ENCODE results near the gene HS3ST2.
"Not testable (repeated sequence)": the region's sequence is repeated elsewhere in the genome, so short reads cannot be mapped to it uniquely, and the experiment has no call there.

The HS3ST2 gene

GRCh38 chr16:22926105-22926751, 112.3 kb downstream of the HS3ST2 start:
- Histone ChIP-seq H3K4me1 (ENCODE audit: control insufficient read depth, insufficient read depth, low read length) (no peaks in the 10 kb centered on the region), H3K9ac (ENCODE audit: low read length) (no peak overlapping the region), H3K4me3 (ENCODE audit: low read length) (no peak overlapping the region), H3K27ac (ENCODE audit: low read depth, low read length) (no peak overlapping the region), H3K36me3 (ENCODE audit: control insufficient read depth, insufficient read depth, low read length) (no peaks in the 10 kb centered on the region), H3K27me3 (ENCODE audit: control insufficient read depth, insufficient read depth, low read length) (no peaks in the 10 kb centered on the region)

- Histone ChIP-seq H3K4me3 (ENCODE audit: low read length) (no peak overlapping the region), H3K27ac (ENCODE audit: low read depth, low read length) (no peak overlapping the region), H3K36me3 (ENCODE audit: control insufficient read depth, insufficient read depth, low read length) (no peaks in the 10 kb centered on the region), H3K4me1 (ENCODE audit: control insufficient read depth, insufficient read depth, low read length) (no peaks in the 10 kb centered on the region), H3K27me3 (ENCODE audit: control insufficient read depth, insufficient read depth, low read length) (no peaks in the 10 kb centered on the region), H3K9ac (ENCODE audit: low read length) (no peak overlapping the region)
These were observed 113.3 kb downstream of the HS3ST2 start for GRCh38 chr16:22927306-22927705.

GRCh38 chr16:22928882-22929435, 115.0 kb downstream of the HS3ST2 start:
- Histone ChIP-seq H3K4me1 (ENCODE audit: control insufficient read depth, insufficient read depth, low read length) (no peaks in the 10 kb centered on the region), H3K27ac (ENCODE audit: low read depth, low read length) (no peak overlapping the region), H3K4me3 (ENCODE audit: low read length) (no peak overlapping the region), H3K9ac (ENCODE audit: low read length) (no peak overlapping the region), H3K27me3 (ENCODE audit: control insufficient read depth, insufficient read depth, low read length) (no peaks in the 10 kb centered on the region), H3K36me3 (ENCODE audit: control insufficient read depth, insufficient read depth, low read length) (no peaks in the 10 kb centered on the region)

GRCh38 chr16:22929461-22929860, 115.5 kb downstream of the HS3ST2 start:
- no peaks in the 10 kb centered on the region for H3K4me1 ChIP-seq (ENCODE audit: control insufficient read depth, insufficient read depth, low read length)
- no peak overlapping the region for H3K9ac ChIP-seq (ENCODE audit: low read length)
- no peak overlapping the region for H3K4me3 ChIP-seq (ENCODE audit: low read length)
- no peaks in the 10 kb centered on the region for H3K27me3 ChIP-seq (ENCODE audit: control insufficient read depth, insufficient read depth, low read length)
- H3K36me3 ChIP-seq (ENCODE audit: control insufficient read depth, insufficient read depth, low read length): no peaks in the 10 kb centered on the region
- no peak overlapping the region for H3K27ac ChIP-seq (ENCODE audit: low read depth, low read length)

GRCh38 chr16:22932032-22932771, 118.2 kb downstream of the HS3ST2 start:
- no peak overlapping the region for H3K9ac ChIP-seq (ENCODE audit: low read length)
- no peak overlapping the region for H3K27ac ChIP-seq (ENCODE audit: low read depth, low read length)
- no peaks in the 10 kb centered on the region for H3K36me3 ChIP-seq (ENCODE audit: control insufficient read depth, insufficient read depth, low read length)
- H3K4me1 ChIP-seq (ENCODE audit: control insufficient read depth, insufficient read depth, low read length): no peaks in the 10 kb centered on the region
- H3K27me3 ChIP-seq (ENCODE audit: control insufficient read depth, insufficient read depth, low read length): no peaks in the 10 kb centered on the region
- no peak overlapping the region for H3K4me3 ChIP-seq (ENCODE audit: low read length)

GRCh38 chr16:22933173-22933572, 119.2 kb downstream of the HS3ST2 start:
- H3K9ac ChIP-seq (ENCODE audit: low read length): no peak overlapping the region
- no peaks in the 10 kb centered on the region for H3K27me3 ChIP-seq (ENCODE audit: control insufficient read depth, insufficient read depth, low read length)
- no peak overlapping the region for H3K4me3 ChIP-seq (ENCODE audit: low read length)
- H3K36me3 ChIP-seq (ENCODE audit: control insufficient read depth, insufficient read depth, low read length): no peaks in the 10 kb centered on the region
- no peaks in the 10 kb centered on the region for H3K4me1 ChIP-seq (ENCODE audit: control insufficient read depth, insufficient read depth, low read length)
- H3K27ac ChIP-seq (ENCODE audit: low read depth, low read length): no peak overlapping the region

- Histone ChIP-seq H3K4me1 (ENCODE audit: control insufficient read depth, insufficient read depth, low read length) (no peaks in the 10 kb centered on the region), H3K4me3 (ENCODE audit: low read length) (no peak overlapping the region), H3K27ac (ENCODE audit: low read depth, low read length) (no peak overlapping the region), H3K36me3 (ENCODE audit: control insufficient read depth, insufficient read depth, low read length) (no peaks in the 10 kb centered on the region), H3K27me3 (ENCODE audit: control insufficient read depth, insufficient read depth, low read length) (no peaks in the 10 kb centered on the region), H3K9ac (ENCODE audit: low read length) (no peak overlapping the region)
These were observed 120.8 kb downstream of the HS3ST2 start for GRCh38 chr16:22934786-22935185.

- H3K27ac ChIP-seq (ENCODE audit: low read depth, low read length): no peak overlapping the region
These were observed 123.2 kb downstream of the HS3ST2 start for GRCh38 chr16:22937169-22937568.

GRCh38 chr16:22938647-22939046, 124.7 kb downstream of the HS3ST2 start:
- Histone ChIP-seq H3K9ac (ENCODE audit: low read length) (no peak overlapping the region), H3K4me3 (ENCODE audit: low read length) (no peak overlapping the region), H3K27ac (ENCODE audit: low read depth, low read length) (no peak overlapping the region), H3K4me1 (ENCODE audit: control insufficient read depth, insufficient read depth, low read length) (no peaks in the 10 kb centered on the region), H3K36me3 (ENCODE audit: control insufficient read depth, insufficient read depth, low read length) (no peaks in the 10 kb centered on the region), H3K27me3 (ENCODE audit: control insufficient read depth, insufficient read depth, low read length) (no peaks in the 10 kb centered on the region)

More at GRCh38 chr16:22937169-22937568, 123.2 kb downstream of the HS3ST2 start:
- Histone ChIP-seq H3K36me3 (ENCODE audit: control insufficient read depth, insufficient read depth, low read length) (no peaks in the 10 kb centered on the region), H3K4me3 (ENCODE audit: low read length) (no peak overlapping the region), H3K27me3 (ENCODE audit: control insufficient read depth, insufficient read depth, low read length) (no peaks in the 10 kb centered on the region), H3K9ac (ENCODE audit: low read length) (no peak overlapping the region), H3K4me1 (ENCODE audit: control insufficient read depth, insufficient read depth, low read length) (no peaks in the 10 kb centered on the region)

- H3K4me3 ChIP-seq (ENCODE audit: low read length); H3K36me3 ChIP-seq (ENCODE audit: control insufficient read depth, insufficient read depth, low read length); H3K9ac ChIP-seq (ENCODE audit: low read length); H3K4me1 ChIP-seq (ENCODE audit: control insufficient read depth, insufficient read depth, low read length); H3K27ac ChIP-seq (ENCODE audit: low read depth, low read length); H3K27me3 ChIP-seq (ENCODE audit: control insufficient read depth, insufficient read depth, low read length): not testable (repeated sequence)
These were observed 125.9 kb downstream of the HS3ST2 start for GRCh38 chr16:22939744-22940363.

- H3K9ac ChIP-seq (ENCODE audit: low read length): no peak overlapping the region
- H3K4me1 ChIP-seq (ENCODE audit: control insufficient read depth, insufficient read depth, low read length): no peaks in the 10 kb centered on the region
- no peak overlapping the region for H3K4me3 ChIP-seq (ENCODE audit: low read length)
- no peaks in the 10 kb centered on the region for H3K36me3 ChIP-seq (ENCODE audit: control insufficient read depth, insufficient read depth, low read length)
- no peaks in the 10 kb centered on the region for H3K27me3 ChIP-seq (ENCODE audit: control insufficient read depth, insufficient read depth, low read length)
- H3K27ac ChIP-seq (ENCODE audit: low read depth, low read length): no peak overlapping the region
These were observed 128.1 kb downstream of the HS3ST2 start for GRCh38 chr16:22941970-22942501.

- Histone ChIP-seq H3K27ac (ENCODE audit: low read depth, low read length) (no peak overlapping the region), H3K9ac (ENCODE audit: low read length) (no peak overlapping the region), H3K27me3 (ENCODE audit: control insufficient read depth, insufficient read depth, low read length) (peaks cover under 1% of the 10 kb centered on the region), H3K36me3 (ENCODE audit: control insufficient read depth, insufficient read depth, low read length) (no peaks in the 10 kb centered on the region), H3K4me1 (ENCODE audit: control insufficient read depth, insufficient read depth, low read length) (no peaks in the 10 kb centered on the region), H3K4me3 (ENCODE audit: low read length) (no peak overlapping the region)
These were observed 128.8 kb downstream of the HS3ST2 start for GRCh38 chr16:22942811-22943210.
